HCT116 (cell line): ENCODE measurements around the gene HSBP1. TPM values are rescaled to one million over a fixed set of nuclear protein-coding genes. Genes with fewer than 3 reads are reported as not detected.

Experiments
- ATAC-seq: fragments of 200-7000 bp; cut with Tn5 transposase; 2 replicates; pipeline ENCODE4 v1.9.1; 2020; ENCODE audit warnings: mild to moderate bottlenecking, moderate library complexity
- BruUV-seq: library from RNA; stranded (reverse); fragments of 400-500 nt; replicated peaks from 2 replicates; lab custom pipeline; 2021; lab: Mats Ljungman, UMichigan
- CTCF ChIA-PET: fragments of 300-600 bp; sonication (Branson Sonifier 250); formaldehyde crosslinking; loops from one replicate; lab custom pipeline; 2021; ENCODE audit warnings: antibody characterized with exemption; lab: Charles Lee
- POLR2A ChIA-PET: fragments of 300-600, 350-600 bp; sonication (Branson Sonifier 250); formaldehyde crosslinking; loops from one replicate; lab custom pipeline; 2021; ENCODE audit warnings: antibody characterized with exemption; lab: Charles Lee
- RAD21 ChIA-PET, 2 experiments: fragments of 300-600 bp; sonication (Branson Sonifier 250); formaldehyde crosslinking; loops; one replicate each; lab custom pipeline; 2023; ENCODE audit warnings: low total read pairs in 2 of 2; ENCODE audit not compliant: uncharacterized antibody in 2 of 2, unreplicated experiment in 2 of 2, low non-redundant PET in 1 of 2; lab: Charles Lee
- DNase-seq: peaks from one replicate; pipeline ENCODE4 v3.0.0-alpha.2; 2010; ENCODE audit warnings: low read depth, low spot score
- H2AFZ ChIP-seq: fragments of 200-600 bp; shearing (Covaris generic), sonication (generic); 2 replicates; pipeline ENCODE4 v1.6.1; 2017; ENCODE audit warnings: low read depth, mixed run types, mixed read lengths, antibody characterized with exemption, low read length; ENCODE audit not compliant: poor library complexity, severe bottlenecking
- H3K27ac ChIP-seq: 2 replicates; pipeline ENCODE4 v1.5.1; 2012; ENCODE audit warnings: low read depth, low read length
- H3K27me3 ChIP-seq: fragments of 200-600 bp; sonication (generic); 2 replicates; pipeline ENCODE4 v1.6.1; 2016; ENCODE audit warnings: mixed run types, low read length, mixed read lengths; ENCODE audit not compliant: insufficient read depth
- H3K36me3 ChIP-seq, 2 experiments: fragments of 200-500 bp in 1 of 2; fragments of 200-600 bp in 1 of 2; sonication (Bioruptor generic) in 1 of 2; sonication (generic) in 1 of 2; 2 replicates each; pipeline versions ENCODE4 v1.5.1 to v1.6.1; 2014 to 2016; ENCODE audit warnings: low read length in 2 of 2, inconsistent platforms in 1 of 2, mixed read lengths in 1 of 2, mixed run types in 1 of 2; ENCODE audit not compliant: insufficient read depth in 2 of 2, control insufficient read depth in 1 of 2
- H3K4me1 ChIP-seq, 2 experiments: fragments of 200-600 bp in 1 of 2; sonication (generic) in 1 of 2; 2 replicates each; pipeline versions ENCODE4 v1.5.1 to v1.6.1; 2012 to 2017; ENCODE audit warnings: low read length in 2 of 2, inconsistent platforms in 1 of 2, mild to moderate bottlenecking in 1 of 2, mixed read lengths in 1 of 2, mixed run types in 1 of 2, moderate library complexity in 1 of 2; ENCODE audit not compliant: insufficient read depth in 2 of 2, control insufficient read depth in 1 of 2
- H3K4me2 ChIP-seq: fragments of 200-600 bp; sonication (generic); 2 replicates; pipeline ENCODE4 v1.6.1; 2017; ENCODE audit warnings: mixed run types, low read length, mixed read lengths
- H3K4me3 ChIP-seq, 2 experiments: fragments of 200-600 bp in 1 of 2; sonication (generic) in 1 of 2; replicated peaks in 1 of 2; 2 replicates each; pipeline ENCODE4 v1.5.1; 2011 to 2016; ENCODE audit warnings: low read length in 2 of 2, control low read depth in 1 of 2, low read depth in 1 of 2, mild to moderate bottlenecking in 1 of 2, mixed read lengths in 1 of 2, mixed run types in 1 of 2
- H3K79me2 ChIP-seq: fragments of 200-600 bp; sonication (generic); 2 replicates; pipeline ENCODE4 v1.6.1; 2017; ENCODE audit warnings: mild to moderate bottlenecking, mixed run types, low read length, moderate library complexity, mixed read lengths; ENCODE audit not compliant: insufficient read depth
- H3K9ac ChIP-seq: fragments of 200-600 bp; sonication (generic); 2 replicates; pipeline ENCODE4 v1.6.1; 2016; ENCODE audit warnings: low read length, mixed read lengths
- H3K9me2 ChIP-seq: fragments of 200-600 bp; sonication (generic), shearing (Covaris generic); 2 replicates; pipeline ENCODE4 v1.6.1; 2017; ENCODE audit warnings: mixed run types, mild to moderate bottlenecking, moderate library complexity; ENCODE audit not compliant: insufficient read depth
- H3K9me3 ChIP-seq, 2 experiments: fragments of 200-500 bp in 1 of 2; fragments of 200-600 bp in 1 of 2; sonication (Bioruptor generic) in 1 of 2; sonication (generic) in 1 of 2; 2 replicates each; pipeline ENCODE4 v1.6.1; 2014 to 2017; ENCODE audit warnings: low read length in 2 of 2, mixed read lengths in 2 of 2, inconsistent platforms in 1 of 2, low read depth in 1 of 2, mild to moderate bottlenecking in 1 of 2, mixed run types in 1 of 2, moderate library complexity in 1 of 2; ENCODE audit not compliant: control insufficient read depth in 1 of 2, insufficient read depth in 1 of 2
- H4K20me1 ChIP-seq: fragments of 200-600 bp; sonication (generic), shearing (Covaris generic); 2 replicates; pipeline ENCODE4 v1.6.1; 2017; ENCODE audit warnings: mixed run types, mild to moderate bottlenecking, moderate library complexity; ENCODE audit not compliant: insufficient read depth
- EGR1 ChIP-seq: IDR thresholded peaks from 2 replicates; pipeline ENCODE4 v1.6.1; 2012; ENCODE audit warnings: low read depth
- EZH2 ChIP-seq: fragments of 200-600 bp; sonication (generic); IDR thresholded peaks from 2 replicates; pipeline ENCODE4 v1.6.1; 2017; ENCODE audit warnings: antibody characterized with exemption, mixed run types
- POLR2A ChIP-seq: IDR thresholded peaks from 2 replicates; pipeline ENCODE4 v1.7.0; 2011; ENCODE audit warnings: borderline replicate concordance; ENCODE audit not compliant: insufficient read depth, insufficient read length; ENCODE audit errors: extremely low read depth
- POLR2AphosphoS5 ChIP-seq: IDR thresholded peaks from 2 replicates; pipeline ENCODE4 v1.6.1; 2011; ENCODE audit warnings: mild to moderate bottlenecking, low read depth, low read length, moderate library complexity
- SRF ChIP-seq: IDR thresholded peaks from 2 replicates; pipeline ENCODE4 v1.6.1; 2012; ENCODE audit warnings: low read depth
- YY1 ChIP-seq: IDR thresholded peaks from 2 replicates; pipeline ENCODE4 v1.6.1; 2011; ENCODE audit warnings: low read length, low read depth, moderate library complexity, mild to moderate bottlenecking; ENCODE audit not compliant: insufficient replicate concordance; ENCODE audit errors: extremely low read depth
- intact Hi-C: fragments of 100-400 bp; cut with micrococcal nuclease; formaldehyde crosslinking; loops from 2 replicates; pipeline ENCODE4 v1.10.0; 2022
- total RNA-seq: library from RNA; stranded (reverse); gene quantifications from one replicate; pipeline ENCODE4 v1.2.1, GENCODE V29; 2021; ENCODE audit not compliant: unreplicated experiment
- TF ChIP-seq, protein P1 (sequence below), 3 experiments: fragments of 200-600 bp in 1 of 3; sonication (generic) in 1 of 3; IDR thresholded peaks in 2 of 3; conservative IDR thresholded peaks in 1 of 3; 2 replicates each; pipeline ENCODE4 v1.5.1; 2012 to 2017; ENCODE audit warnings: low read depth in 2 of 3, low read length in 2 of 3, antibody characterized with exemption in 1 of 3, borderline replicate concordance in 1 of 3, control low read depth in 1 of 3, mild to moderate bottlenecking in 1 of 3, mixed read lengths in 1 of 3, mixed run types in 1 of 3, moderate library complexity in 1 of 3; ENCODE audit not compliant: insufficient read depth in 1 of 3
- TF ChIP-seq, protein P2 (sequence below): IDR thresholded peaks from 2 replicates; pipeline ENCODE4 v1.6.1; 2012

Gene HSBP1
- total RNA-seq, 1 experiment from 2014 or later: 270 TPM

DNA sequence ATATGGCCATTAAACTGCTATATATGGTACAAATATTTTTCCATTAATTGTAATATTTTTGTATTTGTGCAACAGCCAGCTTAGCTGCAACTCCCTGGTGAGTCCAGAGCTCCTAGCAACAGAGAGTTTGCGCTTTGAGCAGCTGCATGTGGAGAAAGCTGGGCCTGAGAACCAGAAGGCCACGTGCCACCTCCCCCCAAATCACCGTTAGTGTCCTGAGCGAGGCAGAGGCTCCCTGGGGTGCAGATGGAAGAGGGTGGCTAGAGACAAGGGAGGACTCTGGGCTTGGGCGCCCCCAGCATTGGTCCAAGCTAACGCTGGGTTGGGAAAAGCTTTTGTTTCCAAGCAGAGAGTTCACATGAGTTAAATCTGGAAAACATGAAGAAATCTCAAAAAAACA, 41.6 kb downstream of the HSBP1 start:
- intact Hi-C loops: no loop called here
- Histone ChIP-seq H2AFZ (no peak overlapping the region), H3K4me3 (no peak overlapping the region), H3K4me2 (no peak overlapping the region), H3K9me2 (no peaks in the 10 kb centered on the region), H3K4me1 (no peaks in the 10 kb centered on the region), H3K9me3 (no peaks in the 10 kb centered on the region), H3K36me3 (no peaks in the 10 kb centered on the region), H3K9ac (no peak overlapping the region), H3K27ac (no peak overlapping the region), H4K20me1 (no peaks in the 10 kb centered on the region), H3K79me2 (no peaks in the 10 kb centered on the region), H3K27me3 (peaks cover 9% of the 10 kb centered on the region; the same call in 1 of the 2 replicates)
- ATAC-seq: no peak
- TF ChIP-seq POLR2A: no peak
- no TSS peak for BruUV-seq
- no peak for DNase-seq
- POLR2A ChIA-PET: no interaction called here
- CTCF ChIA-PET: no interaction called here
- RAD21 ChIA-PET: interaction anchor here in 1 of 2 experiments (0.6 kb wide), 1 partner anchor 188 kb away, joined by 3 read pairs; no protein-coding TSS in a partner anchor

DNA sequence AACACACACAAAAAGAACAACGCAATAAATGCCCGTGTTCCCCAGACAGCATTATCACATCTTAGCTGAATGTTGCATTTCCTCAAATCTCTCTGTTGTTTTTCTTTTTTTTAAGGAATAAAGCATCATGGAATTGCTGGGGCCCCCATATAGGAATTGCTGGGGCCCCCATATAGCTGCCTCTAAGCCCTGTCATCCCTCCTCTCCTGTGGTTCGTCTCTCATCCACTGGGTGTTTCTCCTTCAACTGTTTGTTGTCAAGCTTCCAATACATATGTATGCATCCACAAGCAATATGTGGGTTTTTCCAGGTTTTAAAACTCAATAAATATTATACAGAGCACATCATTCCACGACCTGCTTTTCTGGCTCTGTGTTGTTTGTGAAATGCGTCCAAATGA, 43.2 kb downstream of the HSBP1 start:
- ChIA-PET CTCF (no interaction called here), RAD21 (no interaction called here), POLR2A (no interaction called here)
- Histone ChIP-seq H3K27me3 (peaks cover 9% of the 10 kb centered on the region; the same call in 1 of the 2 replicates), H2AFZ (no peak overlapping the region), H3K9ac (no peak overlapping the region), H3K79me2 (no peaks in the 10 kb centered on the region), H3K4me2 (no peak overlapping the region), H3K4me3 (no peak overlapping the region), H4K20me1 (no peaks in the 10 kb centered on the region), H3K9me2 (no peaks in the 10 kb centered on the region), H3K4me1 (no peaks in the 10 kb centered on the region), H3K9me3 (no peaks in the 10 kb centered on the region), H3K27ac (no peak overlapping the region), H3K36me3 (no peaks in the 10 kb centered on the region)
- intact Hi-C loops: no loop called here
- BruUV-seq: no TSS peak
- ATAC-seq (no peak), DNase-seq (no peak)
- TF ChIP-seq POLR2A (no peak), EGR1 (no peak), EZH2 (no peak), POLR2AphosphoS5 (no peak), YY1 (no peak), SRF (no peak)
- TF ChIP-seq, protein P1, sequence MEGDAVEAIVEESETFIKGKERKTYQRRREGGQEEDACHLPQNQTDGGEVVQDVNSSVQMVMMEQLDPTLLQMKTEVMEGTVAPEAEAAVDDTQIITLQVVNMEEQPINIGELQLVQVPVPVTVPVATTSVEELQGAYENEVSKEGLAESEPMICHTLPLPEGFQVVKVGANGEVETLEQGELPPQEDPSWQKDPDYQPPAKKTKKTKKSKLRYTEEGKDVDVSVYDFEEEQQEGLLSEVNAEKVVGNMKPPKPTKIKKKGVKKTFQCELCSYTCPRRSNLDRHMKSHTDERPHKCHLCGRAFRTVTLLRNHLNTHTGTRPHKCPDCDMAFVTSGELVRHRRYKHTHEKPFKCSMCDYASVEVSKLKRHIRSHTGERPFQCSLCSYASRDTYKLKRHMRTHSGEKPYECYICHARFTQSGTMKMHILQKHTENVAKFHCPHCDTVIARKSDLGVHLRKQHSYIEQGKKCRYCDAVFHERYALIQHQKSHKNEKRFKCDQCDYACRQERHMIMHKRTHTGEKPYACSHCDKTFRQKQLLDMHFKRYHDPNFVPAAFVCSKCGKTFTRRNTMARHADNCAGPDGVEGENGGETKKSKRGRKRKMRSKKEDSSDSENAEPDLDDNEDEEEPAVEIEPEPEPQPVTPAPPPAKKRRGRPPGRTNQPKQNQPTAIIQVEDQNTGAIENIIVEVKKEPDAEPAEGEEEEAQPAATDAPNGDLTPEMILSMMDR (IDR thresholded peaks at IDR 0.05 in 2 of 3, conservative IDR thresholded peaks at IDR 0.05 in 1 of 3; ENCODE audit: borderline replicate concordance in 1 of 3, insufficient read depth in 1 of 3, low read depth in 2 of 3, low read length in 2 of 3): no peak
- TF ChIP-seq, protein P2, sequence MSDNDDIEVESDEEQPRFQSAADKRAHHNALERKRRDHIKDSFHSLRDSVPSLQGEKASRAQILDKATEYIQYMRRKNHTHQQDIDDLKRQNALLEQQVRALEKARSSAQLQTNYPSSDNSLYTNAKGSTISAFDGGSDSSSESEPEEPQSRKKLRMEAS: no peak
